ENCODE results near the gene BCL2L11. TPM values are rescaled to one million over a fixed set of nuclear protein-coding genes. Genes with fewer than 3 reads are reported as not detected.

The BCL2L11 gene
- total and polyA plus RNA-seq, 10 of the 15 experiments (the other 5 are each of a cell fraction or from before 2014, with no cell fraction given): 0.29 to 10.1 (median 1.1) TPM

- FAIRE-seq (no peak), DNase-seq (ENCODE audit: low read depth, low spot score) (no peak), ATAC-seq (no peak)
- Histone ChIP-seq H3K27me3 (replicated peaks in 1 of 2; ENCODE audit: control insufficient read depth in 2 of 2, insufficient read depth in 2 of 2, low read length in 1 of 2) (peaks cover 5 to 12% of the 10 kb centered on the region in 2 experiments; a peak in 3 of 4 replicates), H4K20me1 (ENCODE audit: control insufficient read depth, insufficient read depth) (0 out of 2 replicates have a peak, but pooled peaks cover 3% of the 10 kb centered on the region), H3K4me2 (ENCODE audit: control insufficient read depth, insufficient read depth) (no peak overlapping the region), H3K36me3 (ENCODE audit: control insufficient read depth in 2 of 2, insufficient read depth in 2 of 2, low read length in 1 of 2) (no peaks in the 10 kb centered on the region), H3K4me1 (ENCODE audit: control insufficient read depth, insufficient read depth, low read length) (no peaks in the 10 kb centered on the region), H3K27ac (ENCODE audit: control insufficient read depth, insufficient read depth) (no peak overlapping the region), H3K4me3 (no peak overlapping the region), H3K9me3 (replicated peaks; ENCODE audit: control insufficient read depth, insufficient read depth, low read length) (no peaks in the 10 kb centered on the region; the same call in 2 of the 3 replicates), H3K79me2 (ENCODE audit: control insufficient read depth, insufficient read depth, low read length) (no peaks in the 10 kb centered on the region), H2AFZ (ENCODE audit: control insufficient read depth, low read depth, low read length) (no peak overlapping the region), H3K9ac (ENCODE audit: control insufficient read depth, insufficient read depth, low read length) (no peak overlapping the region)
- CTCF ChIA-PET: no interaction called here
- intact Hi-C loops (cut with micrococcal nuclease; ENCODE audit: unreplicated experiment): no loop called here
- SMC1A ChIA-PET (ENCODE audit: uncharacterized antibody, unreplicated experiment): no interaction called here
- no TSS peak for BruUV-seq (replicated peaks)
- RAD21 ChIA-PET (ENCODE audit: unreplicated experiment): no interaction called here
- in situ Hi-C loops (cut with MboI): no loop called here
- no peak for TF ChIP-seq CHD4 (IDR thresholded peaks at IDR 0.05)
- no peak for TF ChIP-seq PAX5 (IDR thresholded peaks at IDR 0.05; ENCODE audit: borderline replicate concordance, low read depth, low read length)
- TF ChIP-seq ZNF217 (IDR thresholded peaks at IDR 0.05): no peak
- no peak for TF ChIP-seq ATF3 (IDR thresholded peaks at IDR 0.05; ENCODE audit: borderline replicate concordance, extremely low read depth, low read depth, low read length)
- no peak for TF ChIP-seq E2F4 (IDR thresholded peaks at IDR 0.05; ENCODE audit: low read depth, low read length)
- no peak for TF ChIP-seq MEF2A (IDR thresholded peaks at IDR 0.05; ENCODE audit: insufficient read depth, low read depth, low read length)
- no peak for TF ChIP-seq CEBPZ (IDR thresholded peaks at IDR 0.05; ENCODE audit: low read depth, low read length)
- TF ChIP-seq ZNF384 (IDR thresholded peaks at IDR 0.05; ENCODE audit: borderline replicate concordance, low read depth, low read length): no peak
- no peak for TF ChIP-seq CHD1 (IDR thresholded peaks at IDR 0.05; ENCODE audit: low read depth, low read length)
- TF ChIP-seq POLR2A (IDR thresholded peaks at IDR 0.05; ENCODE audit: low read depth, low read length): no peak
- TF ChIP-seq POLR2AphosphoS5 (IDR thresholded peaks at IDR 0.05; ENCODE audit: low read length): no peak
- TF ChIP-seq IRF4 (IDR thresholded peaks at IDR 0.05; ENCODE audit: low read depth, low read length): no peak
- no peak for TF ChIP-seq SREBF1 (IDR thresholded peaks at IDR 0.05; ENCODE audit: low read length)
- POLR2A ChIA-PET: no interaction called here
- WGBS (ENCODE audit: insufficient coverage, insufficient replicate concordance, low lambda C conversion rate, missing lambda C conversion rate): 42% methylated on average over 2 of the region's 2 CpGs
Measured at GRCh38 chr2:111108745-111109271, 11.9 kb upstream of the BCL2L11 start.

Measured in GM12878 (cell line).